Measurements from ENCODE around the gene WDR18.

WDR18 gene

GRCh38 chr19:964761-965694 is 19.1 kb upstream of the WDR18 start:
- DNase-seq (ENCODE audit: low read depth in 2 of 2), result no peak

DNA sequence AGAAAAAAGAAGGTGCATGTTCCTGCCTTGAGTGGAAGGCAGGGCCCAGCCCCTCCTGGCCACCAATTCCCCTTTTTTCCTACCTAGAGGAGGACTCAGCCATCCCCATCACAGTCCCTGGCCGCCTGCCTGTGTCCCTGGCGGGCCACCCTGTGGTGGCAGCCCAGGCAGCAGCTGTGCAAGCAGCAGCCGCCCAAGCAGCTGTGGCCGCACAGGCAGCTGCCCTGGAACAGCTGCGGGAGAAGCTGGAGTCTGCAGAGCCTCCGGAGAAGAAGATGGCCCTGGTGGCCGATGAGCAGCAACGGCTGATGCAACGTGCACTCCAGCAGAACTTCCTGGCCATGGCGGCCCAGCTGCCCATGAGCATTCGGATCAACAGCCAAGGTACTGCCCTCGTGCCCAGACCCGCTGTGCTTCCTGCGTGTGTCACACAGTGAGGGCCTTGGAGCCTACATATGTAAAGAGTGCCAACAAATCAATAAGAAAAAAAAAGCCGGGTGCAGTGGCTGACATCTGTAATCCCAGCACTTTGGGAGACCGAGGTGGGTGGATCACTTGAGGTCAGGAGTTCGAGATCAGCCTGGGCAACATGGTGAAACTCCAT is 17.6 kb upstream of the WDR18 start:
- DNase-seq (ENCODE audit: low read depth in 2 of 2), result no peak

- no peak for DNase-seq (ENCODE audit: low read depth in 2 of 2)
Measured at GRCh38 chr19:970695-971094, 13.4 kb upstream of the WDR18 start.

- no peak for DNase-seq (ENCODE audit: low read depth in 2 of 2)
Measured at GRCh38 chr19:971795-972194, 12.3 kb upstream of the WDR18 start.

DNA sequence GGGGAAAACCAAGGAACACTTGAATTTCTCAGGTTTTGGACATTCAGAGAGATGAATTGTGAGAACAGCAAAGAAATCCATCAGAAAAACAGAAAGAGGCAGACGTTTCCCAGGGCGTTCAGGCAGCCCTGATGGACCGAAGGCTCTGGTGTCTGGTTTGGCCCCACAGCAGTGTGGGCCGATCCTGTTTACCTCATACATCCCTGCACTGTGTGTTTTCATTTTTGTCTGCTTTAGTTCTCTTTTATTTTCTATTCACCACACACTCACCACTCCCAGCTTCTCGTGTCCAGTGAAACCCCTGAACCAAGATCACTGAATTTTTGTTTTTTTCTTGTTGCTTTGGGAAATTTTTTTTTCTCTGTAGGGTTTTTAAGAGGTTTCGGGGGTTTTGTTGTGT is 11.9 kb upstream of the WDR18 start:
- no peak for DNase-seq (ENCODE audit: low read depth in 2 of 2)

DNA sequence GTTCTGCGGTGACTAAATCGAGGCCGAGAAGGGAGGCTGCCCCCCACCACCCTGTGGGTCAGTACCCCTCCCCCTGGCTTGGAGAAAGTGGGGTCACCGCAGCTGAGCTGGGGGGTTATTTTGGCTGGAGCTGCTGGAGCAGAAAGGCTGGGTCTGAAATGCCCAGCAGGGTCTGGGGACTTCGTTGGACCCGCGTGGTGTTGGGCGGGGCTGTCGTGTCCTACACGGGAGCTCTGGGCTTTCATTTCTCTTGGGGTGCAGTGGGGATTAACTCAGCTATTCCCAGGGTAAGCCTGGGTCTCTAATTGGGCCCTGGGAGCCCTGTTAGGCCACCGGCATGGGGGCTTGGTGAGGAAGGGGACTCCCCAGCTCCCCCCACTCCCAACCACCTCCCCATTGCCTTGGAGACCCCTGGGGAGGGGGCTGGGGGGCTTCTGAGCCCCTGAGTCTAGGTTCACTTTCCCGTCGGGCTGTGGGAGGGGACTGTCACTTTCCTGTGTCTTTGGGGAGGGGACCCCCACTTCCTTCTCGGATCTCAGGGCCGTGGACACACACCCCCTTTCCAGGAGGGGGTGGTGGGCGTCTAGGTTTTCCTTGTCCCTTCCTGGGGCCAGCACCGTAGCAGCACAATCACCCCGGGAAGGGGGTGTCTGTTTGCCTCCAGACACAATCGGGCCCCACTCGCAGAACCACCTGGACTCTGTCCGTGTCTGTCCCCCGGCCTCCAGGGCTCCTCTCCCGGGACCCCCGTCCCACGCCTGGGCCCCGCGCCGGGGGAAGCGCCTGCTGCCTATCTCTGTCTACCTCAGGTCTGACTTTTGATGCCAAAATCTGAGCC is 10.2 kb upstream of the WDR18 start:
- DNase-seq (ENCODE audit: low read depth in 2 of 2), result no peak

DNA sequence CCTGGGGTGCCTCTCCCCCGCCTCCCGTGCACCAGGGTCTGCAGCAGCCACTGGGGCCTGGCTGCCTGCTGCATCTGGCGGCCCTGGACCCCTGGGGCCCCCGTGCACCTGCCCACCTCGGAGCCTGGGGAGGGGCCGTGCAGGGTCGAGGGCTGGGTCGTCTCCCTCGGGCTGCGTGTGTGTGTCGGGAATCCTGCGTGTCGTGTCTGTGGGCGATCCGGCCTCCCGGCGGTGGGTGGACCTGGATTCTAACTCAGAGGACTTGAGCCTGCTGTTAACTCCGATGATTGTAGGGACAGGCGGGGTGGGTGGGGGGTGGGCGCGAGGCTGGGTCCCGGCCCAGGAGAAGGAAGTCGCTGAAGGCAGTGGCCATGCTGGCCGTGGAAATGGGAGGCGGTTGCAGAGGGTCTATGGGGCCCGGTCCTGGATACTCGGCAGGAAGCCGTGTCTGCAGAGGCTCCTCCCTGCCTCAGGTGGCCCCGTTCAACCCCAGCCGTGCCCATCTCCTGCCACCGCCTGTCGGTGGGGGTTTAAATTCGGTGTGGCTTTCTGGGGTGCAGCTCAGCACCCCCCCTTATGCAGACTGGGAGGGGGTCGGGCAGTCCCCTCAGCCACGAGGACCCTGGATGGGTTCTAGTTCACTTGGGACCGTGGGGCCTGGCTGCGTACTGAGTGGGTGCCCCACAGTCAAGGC is 9.4 kb upstream of the WDR18 start:
- no peak for DNase-seq (ENCODE audit: low read depth in 2 of 2)

GRCh38 chr19:976476-976875 is 7.7 kb upstream of the WDR18 start:
- DNase-seq (ENCODE audit: low read depth in 2 of 2), result no peak

GRCh38 chr19:977058-977464 is 7.1 kb upstream of the WDR18 start:
- no peak for DNase-seq (ENCODE audit: low read depth in 2 of 2)

DNA sequence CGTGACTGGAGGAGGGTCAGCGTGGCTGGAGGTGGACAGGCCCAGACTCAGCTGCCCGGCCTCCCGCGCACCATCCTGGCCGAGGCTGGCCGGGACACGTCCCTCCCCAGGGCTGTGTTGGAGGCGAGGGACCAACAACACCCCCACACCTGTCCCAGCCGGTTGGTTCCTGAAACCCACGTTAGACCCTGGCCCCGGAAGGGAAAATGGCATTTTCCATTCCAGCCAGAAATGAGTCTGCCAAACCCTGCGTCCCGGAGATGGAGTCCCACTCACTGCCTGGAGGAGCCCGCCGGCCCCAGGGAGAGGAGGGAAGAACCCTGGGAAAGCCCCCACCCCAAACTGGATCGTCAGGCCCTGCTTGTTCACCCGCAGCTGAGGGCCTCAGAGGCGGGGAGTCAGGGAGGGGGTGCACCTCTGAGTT is 4.8 kb upstream of the WDR18 start:
- no peak for DNase-seq (ENCODE audit: low read depth in 2 of 2)

- DNase-seq (ENCODE audit: low read depth in 2 of 2), result no peak
Measured at GRCh38 chr19:980133-980998, 3.8 kb upstream of the WDR18 start.

- DNase-seq (ENCODE audit: low read depth in 2 of 2), result peak; percentile 49 to 69
Measured at GRCh38 chr19:982567-983170, 1.5 kb upstream of the WDR18 start.

DNA sequence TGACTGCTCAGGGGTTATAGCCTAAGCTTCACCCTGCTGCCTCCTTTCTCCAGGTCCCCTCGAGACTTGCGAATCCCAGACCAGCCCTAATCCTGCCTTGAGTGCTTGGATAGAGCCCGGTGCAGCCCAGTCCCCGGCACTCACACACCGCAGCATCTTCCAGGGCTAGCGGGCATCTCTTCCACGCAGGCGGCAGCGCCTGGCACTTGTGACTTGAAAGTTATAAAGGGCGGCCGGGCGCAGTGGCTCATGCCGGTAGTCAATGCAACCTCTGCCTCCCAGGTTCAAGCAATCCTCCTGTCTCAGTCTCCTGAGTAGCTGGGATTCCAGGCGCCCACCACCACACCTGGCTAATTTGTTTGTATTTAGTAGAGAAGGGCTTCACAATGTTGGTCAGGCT is 1.9 kb downstream of the WDR18 start:
- no peak for DNase-seq (ENCODE audit: low read depth in 2 of 2)

- no peak for DNase-seq (ENCODE audit: low read depth in 2 of 2)
Measured at GRCh38 chr19:988081-988480, 3.9 kb downstream of the WDR18 start.

DNA sequence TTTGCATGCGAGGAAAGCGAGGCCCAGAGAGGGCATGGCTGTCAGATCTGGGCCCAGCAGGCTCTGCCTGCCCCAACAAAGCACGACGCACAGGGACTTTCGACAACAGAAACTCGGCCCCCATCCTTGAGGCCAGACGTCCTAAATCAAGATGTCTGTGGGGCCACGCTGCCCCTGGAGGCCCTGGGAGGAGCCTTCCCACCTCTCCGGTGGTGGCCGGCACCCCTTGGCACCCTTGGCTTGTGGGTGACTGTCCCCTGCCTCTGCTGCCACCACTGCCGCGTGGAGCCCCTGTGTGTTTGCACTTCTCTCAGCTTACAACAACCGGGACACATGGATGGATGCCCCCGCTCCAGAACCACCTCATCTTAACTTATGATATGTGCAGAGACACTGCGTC is 4.4 kb downstream of the WDR18 start:
- no peak for DNase-seq (ENCODE audit: low read depth in 2 of 2)

- DNase-seq (ENCODE audit: low read depth in 2 of 2), result no peak
Measured at GRCh38 chr19:989381-990081, 5.4 kb downstream of the WDR18 start.

DNA sequence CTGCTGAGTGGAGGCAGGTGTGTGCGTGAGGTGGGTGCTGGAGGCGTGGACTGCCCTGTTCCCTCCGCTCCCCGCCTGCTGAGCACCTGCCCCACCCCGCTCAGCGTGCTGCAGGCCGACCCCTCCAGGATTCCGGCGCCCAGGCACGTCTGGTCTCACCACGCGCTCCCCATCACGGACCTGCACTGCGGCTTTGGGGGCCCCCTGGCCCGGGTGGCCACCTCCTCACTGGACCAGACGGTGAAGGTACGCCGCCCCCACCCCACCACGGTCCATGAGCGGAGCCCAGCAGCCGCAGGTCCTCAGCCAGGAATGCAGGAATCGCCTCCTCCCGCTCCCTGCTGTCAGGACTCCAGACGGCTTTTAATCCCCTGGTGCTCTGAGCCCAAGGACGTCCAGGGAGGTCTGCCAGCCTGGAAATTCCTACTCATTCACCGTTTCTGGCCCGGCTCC is 6.0 kb downstream of the WDR18 start:
- DNase-seq (ENCODE audit: low read depth in 2 of 2), result no peak

DNA sequence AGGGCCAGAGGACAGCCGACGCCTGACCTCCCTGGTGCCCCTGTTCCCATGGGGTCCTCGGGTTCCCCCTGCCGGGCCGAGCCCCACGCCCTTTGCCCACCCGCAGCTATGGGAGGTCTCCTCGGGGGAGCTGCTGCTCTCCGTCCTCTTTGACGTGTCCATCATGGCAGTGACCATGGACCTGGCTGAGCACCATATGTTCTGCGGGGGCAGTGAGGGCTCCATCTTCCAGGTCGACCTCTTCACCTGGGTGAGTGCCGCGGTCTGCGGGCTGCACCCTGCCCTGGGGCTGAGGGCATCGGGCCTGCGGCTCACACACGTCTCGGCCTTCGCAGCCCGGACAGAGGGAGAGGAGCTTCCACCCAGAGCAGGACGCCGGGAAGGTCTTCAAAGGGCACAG is 6.6 kb downstream of the WDR18 start:
- DNase-seq (ENCODE audit: low read depth in 2 of 2), result no peak

DNA sequence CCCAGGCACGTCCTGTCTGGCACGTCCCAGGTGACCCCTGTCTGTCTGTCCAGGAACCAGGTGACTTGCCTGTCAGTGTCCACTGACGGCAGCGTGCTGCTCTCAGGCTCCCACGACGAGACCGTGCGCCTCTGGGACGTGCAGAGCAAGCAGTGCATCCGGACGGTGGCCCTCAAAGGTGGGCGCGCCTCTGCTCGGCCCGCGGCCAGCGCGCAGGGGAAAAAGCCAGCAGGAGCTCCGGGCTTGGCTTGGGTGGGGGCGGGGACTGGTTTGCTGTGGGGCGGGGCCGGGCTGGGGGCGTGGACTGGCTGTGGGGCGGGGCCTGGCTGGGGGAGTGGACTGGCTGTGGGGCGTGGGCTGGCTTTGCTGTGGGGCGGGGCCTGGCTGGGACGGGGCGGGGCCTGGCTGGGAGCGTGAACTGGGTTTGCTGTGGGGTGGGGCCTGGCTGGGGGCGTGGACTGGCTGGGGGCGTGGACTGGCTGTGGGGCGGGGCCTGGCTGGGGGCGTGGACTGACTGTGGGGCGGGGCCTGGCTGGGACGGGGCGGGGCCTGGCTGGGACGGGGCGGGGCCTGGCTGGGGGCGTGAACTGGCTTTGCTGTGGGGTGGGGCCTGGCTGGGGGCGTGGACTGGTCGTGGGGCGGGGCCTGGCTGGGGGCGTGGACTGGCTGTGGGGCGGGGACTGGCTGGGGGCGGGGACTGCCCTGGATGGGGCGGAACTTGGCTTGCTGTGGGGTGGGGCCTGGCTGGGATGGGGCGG is 7.2 kb downstream of the WDR18 start:
- DNase-seq (ENCODE audit: low read depth in 2 of 2), result peak; percentile 75 to 88
